Measurements from ENCODE around the gene ERBB4. TPM values are rescaled to one million over a fixed set of nuclear protein-coding genes. Genes with fewer than 3 reads are reported as not detected.

The ERBB4 gene
- total and polyA plus RNA-seq, 2 of the 8 experiments (the other 6 are each of a cell fraction or from before 2014, with no cell fraction given): 0.34 to 1.3 TPM

DNA sequence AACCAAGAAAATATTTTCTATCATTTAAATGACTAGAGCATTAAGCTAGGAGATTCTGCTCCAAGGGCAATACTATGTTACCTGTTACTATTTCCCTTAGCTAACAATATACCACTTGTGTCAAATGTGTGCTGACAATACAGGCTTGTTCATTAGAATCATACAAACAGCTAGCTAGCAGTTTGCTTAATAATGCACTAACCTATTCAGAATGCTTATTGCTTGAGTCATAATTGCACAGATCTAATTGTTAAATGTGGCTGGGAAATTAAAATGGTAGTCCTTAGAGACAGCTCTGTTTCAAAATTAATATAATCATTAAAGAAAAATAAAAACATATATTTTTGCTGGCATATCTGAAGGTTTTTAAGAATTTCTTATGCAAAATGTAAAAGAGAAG is 344.2 kb downstream of the ERBB4 start:
- Histone ChIP-seq H4K91ac (replicated peaks; ENCODE audit: insufficient read length, low read length) (no peak overlapping the region), H3K23me2 (ENCODE audit: low read depth, low read length) (no peaks in the 10 kb centered on the region; the same call in 1 of the 2 replicates), H3K36me3 (ENCODE audit: control insufficient read depth in 2 of 4, insufficient read depth in 4 of 4, low read length in 3 of 4) (no peaks in the 10 kb centered on the region), H3K18ac (ENCODE audit: extremely low read depth, low read length) (no peak overlapping the region), H2AK5ac (ENCODE audit: low read depth, low read length) (no peak overlapping the region), H4K5ac (ENCODE audit: insufficient read length, low read depth, low read length) (no peak overlapping the region), H3K4ac (replicated peaks; ENCODE audit: insufficient read length, low read depth, low read length) (no peak overlapping the region), H2BK15ac (ENCODE audit: low read length) (no peak overlapping the region), H3K27me3 (replicated peaks in 1 of 4; ENCODE audit: control insufficient read depth in 3 of 4, extremely low read depth in 1 of 4, insufficient read depth in 3 of 4, low read length in 3 of 4) (no peaks in the 10 kb centered on the region), H3K23ac (ENCODE audit: insufficient read length) (no peak overlapping the region), H2BK12ac (ENCODE audit: low read depth, low read length) (no peak overlapping the region), H3K79me2 (ENCODE audit: control insufficient read depth in 1 of 2, insufficient read depth in 2 of 2, low read length in 2 of 2) (no peaks in the 10 kb centered on the region), H3K27ac (ENCODE audit: low read depth, low read length) (no peak overlapping the region), H2BK120ac (replicated peaks; ENCODE audit: low read depth, low read length) (no peak overlapping the region), H3K4me1 (replicated peaks in 1 of 4; ENCODE audit: control insufficient read depth in 3 of 4, insufficient read depth in 4 of 4, low read length in 3 of 4) (no peaks in the 10 kb centered on the region), H3K9me3 (ENCODE audit: insufficient read depth in 2 of 2, low read depth in 1 of 2, low read length in 1 of 2) (no peaks in the 10 kb centered on the region), H3K56ac (replicated peaks; ENCODE audit: insufficient read length, low read depth, low read length) (no peak overlapping the region), H3K4me2 (ENCODE audit: insufficient read depth in 1 of 2, low read depth in 2 of 2, low read length in 2 of 2) (no peak overlapping the region), H2BK5ac (ENCODE audit: low read depth, low read length) (no peak overlapping the region), H4K8ac (ENCODE audit: extremely low read depth, insufficient read depth, low read length) (no peak overlapping the region), H3K79me1 (ENCODE audit: low read depth, low read length) (no peaks in the 10 kb centered on the region), H2BK20ac (ENCODE audit: low read length) (no peak overlapping the region), H3K14ac (ENCODE audit: insufficient read length) (no peak overlapping the region), H3K4me3 (ENCODE audit: extremely low read depth in 1 of 4, insufficient read depth in 2 of 4, low read depth in 3 of 4, low read length in 4 of 4) (no peak overlapping the region), H4K20me1 (replicated peaks in 1 of 2; ENCODE audit: control insufficient read depth in 1 of 2, insufficient read depth in 2 of 2, low read length in 2 of 2) (no peaks in the 10 kb centered on the region), H2AFZ (ENCODE audit: low read length) (no peak overlapping the region), H3K9ac (replicated peaks in 1 of 4; ENCODE audit: extremely low read depth in 1 of 4, low read depth in 3 of 4, low read length in 3 of 4) (no peak overlapping the region)
- ChIA-PET CTCF (ENCODE audit: partially characterized antibody) (interaction anchor here (0.6 to 1.2 kb wide), 2 partner anchors 189 to 228 kb away, joined by 3 to 6 read pairs; no protein-coding TSS in a partner anchor), POLR2A (ENCODE audit: partially characterized antibody) (no interaction called here)
- DNase-seq (ENCODE audit: low read depth in 1 of 2, low spot score in 2 of 2) (no peak), FAIRE-seq (no peak)
- TF ChIP-seq PHF8 (conservative IDR thresholded peaks at IDR 0.05; ENCODE audit: low read depth, low read length) (no peak), BACH1 (IDR thresholded peaks at IDR 0.05; ENCODE audit: low read length) (no peak), MAX (IDR thresholded peaks at IDR 0.05) (no peak), BCL11A (IDR thresholded peaks at IDR 0.05; ENCODE audit: low read depth in 2 of 2, low read length in 2 of 2) (no peak), EGR1 (IDR thresholded peaks at IDR 0.05; ENCODE audit: borderline replicate concordance, low read depth, low read length) (no peak), RFX5 (IDR thresholded peaks at IDR 0.05; ENCODE audit: borderline replicate concordance, low read depth, low read length) (no peak), CHD1 (IDR thresholded peaks at IDR 0.05; ENCODE audit: low read depth, low read length) (no peak), RNF2 (IDR thresholded peaks at IDR 0.05; ENCODE audit: borderline replicate concordance, low read depth, low read length, missing control alignments, poor library complexity, severe bottlenecking) (no peak), CREB1 (IDR thresholded peaks at IDR 0.05) (no peak), SIX5 (IDR thresholded peaks at IDR 0.05; ENCODE audit: low read depth, low read length) (no peak), ASH2L (IDR thresholded peaks at IDR 0.05; ENCODE audit: low read length) (no peak), POU5F1 (IDR thresholded peaks at IDR 0.05; ENCODE audit: low read depth, low read length) (no peak), HDAC6 (IDR thresholded peaks at IDR 0.05; ENCODE audit: low read depth, low read length) (no peak), CHD2 (IDR thresholded peaks at IDR 0.05; ENCODE audit: low read length) (no peak), SRF (IDR thresholded peaks at IDR 0.05; ENCODE audit: low read depth, low read length) (no peak)
- TF ChIP-seq, protein P1, sequence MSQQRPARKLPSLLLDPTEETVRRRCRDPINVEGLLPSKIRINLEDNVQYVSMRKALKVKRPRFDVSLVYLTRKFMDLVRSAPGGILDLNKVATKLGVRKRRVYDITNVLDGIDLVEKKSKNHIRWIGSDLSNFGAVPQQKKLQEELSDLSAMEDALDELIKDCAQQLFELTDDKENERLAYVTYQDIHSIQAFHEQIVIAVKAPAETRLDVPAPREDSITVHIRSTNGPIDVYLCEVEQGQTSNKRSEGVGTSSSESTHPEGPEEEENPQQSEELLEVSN (IDR thresholded peaks at IDR 0.05): no peak
